HG03280 (cell line): Measurements from ENCODE around the gene UGT2A2.
"Not testable (repeated sequence)": the region's sequence is repeated elsewhere in the genome, so short reads cannot be mapped to it uniquely, and the experiment has no call there.

ENCODE experiments used
- ATAC-seq: cut with Tn5 transposase; IDR thresholded peaks from one replicate; pipeline ENCODE4 v1.9.1; 2021; ENCODE audit warnings: mild to moderate bottlenecking, moderate library complexity; ENCODE audit not compliant: unreplicated experiment

UGT2A2 gene

GRCh38 chr4:69639542-69639941 lies at the start of gene UGT2A2:
Gene UGT2A2, minus strand, starts transcription at chr4:69639642. Its CDS starts 2 bp downstream, at chr4:69639640.
- ATAC-seq: no peak

GRCh38 chr4:69684804-69685203 lies 45.4 kb upstream of the UGT2A2 start:
- no peak for ATAC-seq

GRCh38 chr4:69668680-69669079 lies 29.2 kb upstream of the UGT2A2 start:
- ATAC-seq: no peak

DNA sequence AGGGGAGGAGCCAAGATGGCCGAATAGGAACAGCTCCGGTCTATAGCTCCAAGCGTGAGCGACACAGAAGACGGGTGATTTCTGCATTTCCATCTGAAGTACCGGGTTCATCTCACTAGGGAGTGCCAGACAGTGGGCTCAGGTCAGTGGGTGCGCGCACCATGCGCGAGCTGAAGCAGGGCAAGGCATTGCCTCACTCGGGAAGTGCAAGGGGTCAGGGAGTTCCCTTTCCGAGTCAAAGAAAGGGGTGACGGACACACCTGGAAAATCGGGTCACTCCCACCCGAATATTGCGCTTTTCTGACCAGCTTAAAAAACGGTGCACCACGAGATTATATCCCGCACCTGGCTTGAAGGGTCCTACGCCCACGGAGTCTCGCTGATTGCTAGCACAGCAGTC lies 24.6 kb upstream of the UGT2A2 start:
- not testable (repeated sequence) for ATAC-seq

DNA sequence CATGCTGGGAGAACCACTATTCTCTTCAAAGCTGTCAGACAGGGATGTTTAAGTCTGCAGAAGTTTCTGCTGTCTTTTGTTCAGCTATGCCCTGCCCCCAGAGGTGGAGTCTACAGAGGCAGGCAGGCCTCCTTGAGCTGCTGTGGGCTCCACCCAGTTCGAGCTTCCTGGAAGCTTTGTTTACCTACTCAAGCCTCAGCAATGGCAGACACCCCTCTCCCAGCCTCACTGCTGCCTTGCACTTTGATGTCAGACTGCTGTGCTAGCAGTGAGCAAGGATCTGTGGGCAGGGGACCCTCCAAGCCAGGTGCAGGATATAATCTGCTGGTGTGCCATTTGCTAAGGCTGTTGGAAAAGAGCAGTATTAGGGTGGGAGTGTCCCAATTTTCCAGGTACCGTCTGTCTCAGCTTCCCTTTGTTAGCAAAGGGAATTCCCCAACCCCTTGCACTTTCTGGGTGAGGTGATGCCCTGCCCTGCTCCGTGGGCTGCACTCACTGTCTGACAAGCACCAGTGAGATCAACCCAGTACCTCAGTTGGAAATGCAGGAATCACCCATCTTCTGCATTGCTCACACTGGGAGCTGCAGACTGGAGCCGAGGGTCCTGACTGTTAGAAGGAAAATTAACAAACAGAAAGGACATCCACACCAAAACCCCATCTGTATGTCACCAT lies 21.8 kb upstream of the UGT2A2 start:
- ATAC-seq: not testable (repeated sequence)

GRCh38 chr4:69658133-69658532 lies 18.7 kb upstream of the UGT2A2 start:
- ATAC-seq: no peak

DNA sequence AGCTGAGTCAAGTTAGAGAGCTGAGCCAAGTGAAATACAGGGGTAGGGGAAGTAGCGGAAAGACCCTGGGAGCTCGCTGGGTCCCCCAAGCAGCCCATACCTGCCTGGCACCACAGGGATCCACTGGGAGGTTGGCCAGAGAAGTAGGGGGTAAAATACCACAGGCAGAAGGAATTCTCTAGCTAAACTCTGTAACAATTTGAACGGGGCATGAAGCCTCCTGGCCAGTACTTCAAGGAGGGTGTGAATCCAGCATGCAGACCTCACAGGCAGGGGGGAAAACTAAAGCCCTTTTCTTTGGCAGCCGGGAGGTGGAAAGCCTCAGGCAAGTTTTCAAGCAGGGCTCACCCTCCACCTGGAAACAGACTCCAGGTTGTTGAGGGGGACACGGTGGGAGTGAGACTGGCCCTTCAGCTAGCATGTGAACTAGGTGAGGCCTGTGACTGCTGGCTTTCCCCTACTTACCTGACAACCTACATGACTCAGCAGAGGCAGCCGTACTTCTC lies 17.3 kb upstream of the UGT2A2 start:
- ATAC-seq: no peak

DNA sequence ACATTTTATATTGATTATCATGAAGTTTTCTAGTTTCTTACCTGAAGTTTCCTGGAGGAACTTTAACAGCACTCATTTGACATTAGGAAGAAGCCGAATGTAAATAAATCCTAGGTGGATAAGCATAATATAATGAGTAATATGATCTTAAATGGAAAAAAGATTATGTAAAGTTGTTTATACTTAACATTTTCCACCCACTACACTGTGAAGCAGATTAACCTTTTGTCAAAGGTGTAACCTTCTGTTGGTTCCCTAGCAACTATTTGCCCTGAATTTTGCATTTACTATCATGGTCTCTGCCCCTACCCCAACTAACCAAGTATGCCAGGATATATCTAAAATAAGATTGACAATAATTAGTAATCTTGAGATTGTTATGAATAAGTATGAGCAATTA lies 13.7 kb upstream of the UGT2A2 start, which contains the start of gene UGT2A1:
Gene UGT2A1, minus strand, starts transcription at position 101 of the 400 bp plus-strand sequence. CDS start 5,603 bp downstream, outside the sequence.
- ATAC-seq: no peak

DNA sequence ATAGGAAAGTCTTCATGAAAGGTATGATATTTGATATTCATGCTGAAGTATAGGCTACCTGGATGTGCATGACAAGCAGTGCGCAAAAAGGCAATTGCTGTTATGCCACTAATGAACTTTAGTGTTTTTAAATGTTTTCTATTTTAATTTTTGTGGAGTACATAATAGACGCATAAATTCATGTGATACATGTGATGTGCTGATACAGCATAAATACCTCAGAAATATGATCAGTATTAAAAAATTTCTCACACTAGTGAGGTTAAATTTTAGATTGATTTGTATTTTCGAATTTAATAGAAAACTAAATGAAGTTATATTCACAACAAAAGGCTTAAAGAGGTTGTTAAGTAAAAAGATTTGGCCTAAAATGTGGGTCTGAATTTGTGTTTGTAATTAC lies 11.4 kb upstream of the UGT2A2 start:
- ATAC-seq: no peak

DNA sequence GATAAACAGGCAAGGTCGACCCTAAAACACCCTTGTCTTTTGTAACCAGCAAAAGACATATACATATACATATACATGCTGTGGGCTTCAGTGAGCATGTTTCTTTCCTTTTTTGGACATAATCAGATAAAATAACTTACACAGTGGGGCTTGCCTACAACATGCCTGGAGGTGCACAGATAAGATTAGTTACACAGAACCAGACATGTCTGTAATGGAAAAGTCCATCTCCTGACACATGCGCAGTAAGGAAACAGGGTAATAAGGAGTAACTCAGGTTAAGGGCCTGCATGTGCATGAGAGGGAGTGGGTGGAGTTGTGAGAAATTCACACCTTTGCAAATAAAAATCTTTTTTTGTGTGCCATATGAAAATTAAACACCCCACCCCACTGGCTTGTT lies 10.2 kb upstream of the UGT2A2 start:
- no peak for ATAC-seq

DNA sequence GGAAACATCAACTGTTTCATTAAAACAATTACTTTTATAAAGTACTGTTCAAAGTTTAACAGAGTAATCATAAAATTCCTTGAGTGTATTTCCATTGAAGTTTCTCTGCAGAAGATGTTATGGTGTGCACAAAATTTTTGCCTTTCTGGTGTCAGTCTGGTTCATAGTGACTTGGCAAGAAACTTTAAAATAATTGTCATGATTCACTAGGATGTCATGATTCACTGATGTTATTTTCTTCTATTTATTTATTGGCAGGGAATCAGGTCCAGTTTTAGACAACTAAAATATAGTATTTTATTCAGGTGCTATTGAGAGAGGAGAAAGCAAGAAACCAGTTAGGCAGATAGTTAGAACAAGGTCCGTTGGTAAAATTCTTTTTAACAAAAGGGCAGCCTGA lies 9.8 kb upstream of the UGT2A2 start:
- ATAC-seq: no peak

DNA sequence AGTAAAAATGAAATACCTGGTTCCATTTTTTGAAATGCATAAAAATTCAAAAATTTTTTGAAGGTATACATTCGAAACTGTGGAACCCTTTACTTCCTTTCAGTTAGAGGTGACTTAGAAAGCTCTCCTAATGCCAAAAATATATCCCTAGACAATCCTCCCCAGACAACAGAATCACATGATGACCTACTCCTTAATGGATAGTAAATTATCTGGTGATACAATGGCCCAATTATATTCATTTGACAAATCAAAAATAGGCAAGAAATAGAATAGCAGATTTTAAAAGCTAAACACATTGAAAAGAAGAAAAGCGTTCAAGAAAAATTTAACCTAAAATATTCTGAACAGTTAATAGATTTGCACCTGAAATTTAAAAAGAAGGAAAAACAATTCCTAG lies 3.5 kb upstream of the UGT2A2 start:
- ATAC-seq: no peak

GRCh38 chr4:69640289-69640688 lies 847 bp upstream of the UGT2A2 start:
- ATAC-seq: no peak

DNA sequence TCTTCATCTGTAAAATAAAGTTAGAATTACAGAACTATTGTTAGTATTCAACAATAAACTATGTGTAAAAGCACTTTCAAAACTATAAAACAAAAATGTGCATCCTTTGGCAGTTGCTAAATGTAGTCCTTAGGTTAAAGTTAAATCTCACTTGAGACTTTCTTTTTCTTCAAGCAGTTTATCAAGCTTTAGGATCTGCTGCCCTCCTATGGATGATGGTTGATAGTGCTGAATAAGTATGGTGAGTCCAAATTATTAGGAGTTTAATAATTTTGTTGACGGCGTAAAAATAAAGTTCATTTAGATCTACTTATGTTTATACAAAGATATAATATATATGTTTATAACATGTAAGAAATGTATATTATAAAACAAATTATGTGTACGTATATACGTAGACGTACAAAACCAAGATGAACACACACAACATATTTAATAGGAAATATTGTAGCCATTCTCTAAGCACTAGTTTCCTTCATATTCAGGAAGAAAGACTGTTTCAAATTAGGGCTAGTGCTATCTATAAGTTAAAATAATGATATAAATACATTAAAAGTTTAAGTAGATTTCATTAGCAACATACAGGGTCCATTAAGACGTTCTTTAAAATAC lies 22.3 kb downstream of the UGT2A2 start:
- ATAC-seq: no peak

DNA sequence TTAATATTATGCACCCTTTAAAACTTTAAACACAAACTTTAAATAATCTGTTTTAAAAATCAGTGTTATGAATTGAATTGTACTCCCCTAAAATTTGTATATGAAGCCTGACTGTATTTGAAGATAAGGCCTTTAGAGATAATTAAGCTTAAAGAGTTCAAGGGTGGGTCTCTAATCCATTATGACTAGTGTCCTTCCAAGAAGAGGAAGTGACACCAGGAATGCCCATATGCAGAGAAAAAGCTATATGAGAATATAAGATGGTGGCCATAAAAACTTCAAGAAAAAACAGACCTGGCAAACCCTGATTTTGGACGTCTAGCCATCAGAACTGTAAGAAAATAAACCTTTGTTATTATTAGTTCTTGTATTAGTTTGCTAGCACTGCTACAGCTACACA lies 29.0 kb downstream of the UGT2A2 start:
- ATAC-seq: no peak

DNA sequence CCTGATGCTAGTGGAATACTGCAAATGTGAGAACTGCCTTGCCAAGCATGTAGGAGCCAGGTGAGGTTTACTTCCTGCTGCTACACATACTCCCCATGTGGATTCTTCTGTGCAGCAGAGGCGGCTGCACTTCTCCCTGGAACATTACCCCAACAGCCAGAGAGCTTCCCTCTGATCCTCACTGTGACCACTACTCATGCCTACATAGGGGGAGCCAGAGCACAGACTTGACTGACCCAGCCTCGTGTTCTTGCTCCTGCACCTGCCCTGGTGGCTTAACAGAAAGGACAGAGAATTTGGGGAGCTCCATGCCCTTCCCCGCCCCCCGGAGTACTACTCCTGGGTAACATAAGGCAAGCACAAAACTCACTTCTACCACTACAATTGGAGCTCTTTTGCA lies 38.4 kb downstream of the UGT2A2 start:
- ATAC-seq: no peak

DNA sequence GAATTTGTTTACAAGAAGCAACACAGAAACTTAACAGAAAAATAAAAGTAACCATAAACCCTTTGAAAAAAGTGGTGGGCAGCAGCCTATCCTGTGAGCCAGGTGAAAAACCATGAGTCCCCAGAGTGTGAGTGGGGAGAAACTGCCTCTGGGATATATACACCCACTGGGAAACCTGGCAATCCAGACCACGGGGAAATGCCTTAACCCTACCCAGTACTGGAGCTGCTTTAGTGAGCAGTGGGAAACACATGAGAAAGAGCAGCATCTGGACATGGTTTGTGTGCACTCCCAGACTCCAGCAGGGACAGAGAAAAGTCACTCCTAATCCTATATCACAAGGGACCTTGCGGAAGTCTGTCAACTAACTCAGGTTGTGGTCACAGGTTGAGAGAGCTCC lies 39.4 kb downstream of the UGT2A2 start:
- no peak for ATAC-seq

- no peak for ATAC-seq
These were observed 45.1 kb downstream of the UGT2A2 start for GRCh38 chr4:69594382-69594781.

DNA sequence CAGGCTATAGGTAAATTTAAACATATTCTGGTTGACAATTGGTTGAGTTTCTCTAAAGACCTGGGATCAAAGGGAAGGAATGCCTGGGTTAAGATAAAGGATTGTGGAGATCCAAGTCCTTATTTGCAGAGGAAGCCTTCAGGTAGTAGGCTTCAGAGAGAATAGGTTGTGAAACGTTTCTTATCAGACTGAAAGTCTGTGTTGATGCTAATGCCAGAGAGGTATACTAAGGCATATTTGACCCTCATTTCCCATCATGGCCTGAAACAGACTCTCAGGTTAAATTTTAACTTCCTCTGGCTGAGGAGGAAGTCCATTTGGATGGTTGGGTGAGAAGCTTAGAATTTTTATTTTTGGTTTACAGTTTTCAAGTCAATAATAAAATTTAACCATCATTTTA lies 48.1 kb downstream of the UGT2A2 start:
- no peak for ATAC-seq

- ATAC-seq: no peak
These were observed 49.6 kb downstream of the UGT2A2 start for GRCh38 chr4:69589884-69590283.

DNA sequence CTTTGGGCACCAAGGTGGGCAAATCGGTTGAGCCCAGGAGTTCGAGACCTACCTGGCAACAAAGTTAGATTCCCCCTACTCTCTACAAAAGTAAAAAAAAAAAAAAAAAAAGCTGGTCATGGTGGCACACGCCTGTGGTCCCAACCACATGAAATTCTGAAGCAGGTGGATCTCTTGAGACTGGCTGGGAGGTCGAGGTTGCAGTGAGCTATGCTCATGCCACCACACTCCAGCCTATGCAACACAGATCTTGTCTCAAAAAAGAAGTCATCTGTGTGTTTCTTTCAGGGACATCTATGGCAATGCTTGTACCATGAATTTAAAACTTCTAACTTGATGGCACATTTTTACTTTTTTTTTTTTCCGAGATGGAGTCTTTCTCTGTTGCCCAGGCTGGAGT lies 55.3 kb downstream of the UGT2A2 start:
- ATAC-seq: no peak

DNA sequence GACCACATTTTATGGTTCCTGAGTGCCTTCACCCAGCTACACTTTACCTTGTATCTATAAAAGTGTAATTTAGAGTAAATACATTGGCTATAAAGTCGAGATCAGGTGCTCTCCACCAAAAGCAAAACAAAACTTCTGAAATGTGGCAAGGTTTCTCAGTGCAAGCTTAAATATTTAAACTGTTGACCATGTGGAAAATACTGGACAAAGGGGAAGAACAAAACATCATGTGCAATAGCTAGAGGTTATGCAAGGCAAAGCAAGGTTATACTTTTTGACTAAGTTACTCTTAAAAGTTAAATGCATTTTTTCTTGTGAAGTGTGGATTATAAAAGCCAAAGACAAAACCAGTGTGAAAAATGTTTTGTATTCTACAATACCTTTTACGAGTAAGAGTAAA lies 55.9 kb downstream of the UGT2A2 start:
- ATAC-seq: no peak

GRCh38 chr4:69577245-69577644 lies 62.2 kb downstream of the UGT2A2 start:
- ATAC-seq: no peak
